Measurements from ENCODE around the gene SH3PXD2A. TPM values are rescaled to one million over a fixed set of nuclear protein-coding genes. Genes with fewer than 3 reads are reported as not detected.
"Not testable (repeated sequence)": the region's sequence is repeated elsewhere in the genome, so short reads cannot be mapped to it uniquely, and the experiment has no call there.

The SH3PXD2A gene
- total RNA-seq, 2 experiments from 2014 or later = 8.6 TPM

DNA sequence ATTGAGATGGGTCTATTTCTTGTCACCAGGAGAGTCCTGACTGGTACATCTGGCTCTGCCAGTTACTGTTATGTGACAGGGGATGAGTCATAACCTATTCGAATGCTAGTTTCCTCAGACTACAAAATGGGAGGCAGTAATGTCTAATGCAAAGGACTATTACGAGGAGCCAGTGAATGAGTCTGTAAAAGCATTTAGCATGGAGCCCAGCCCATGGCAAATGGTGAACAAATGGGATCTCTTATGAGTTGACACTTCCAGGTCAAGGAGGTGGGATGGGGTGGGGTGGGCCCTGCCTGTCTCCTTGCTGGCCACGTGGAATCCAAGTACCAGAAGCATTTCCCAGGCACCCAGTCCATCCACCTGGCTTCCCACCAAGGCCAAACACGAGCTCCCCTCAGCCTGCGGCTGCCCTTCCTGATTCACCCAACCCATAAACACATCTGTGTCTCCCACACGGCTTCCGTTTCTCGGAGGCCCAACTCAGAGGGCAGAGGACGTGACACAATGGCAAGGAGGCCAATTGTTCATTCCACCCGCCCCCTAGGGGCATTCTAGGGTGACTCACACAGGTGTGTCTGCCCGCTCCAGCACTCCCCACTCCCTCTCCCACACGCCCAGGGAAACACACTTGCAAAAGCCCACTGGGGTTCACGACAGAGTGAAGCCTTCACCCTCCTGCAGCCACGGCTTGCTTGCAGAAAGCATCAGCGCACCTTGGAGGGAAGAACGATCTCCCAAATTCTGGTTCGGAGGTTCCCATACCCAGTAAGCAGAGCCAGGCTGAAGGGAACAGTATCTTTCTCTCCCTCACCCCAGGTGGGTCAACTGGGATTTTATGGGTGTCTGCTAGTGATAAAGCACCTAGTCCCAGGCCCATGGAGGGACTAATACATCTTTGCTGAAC, 109.8 kb downstream of the SH3PXD2A start:
- ChIA-PET CTCF (interaction anchor here (0.8 kb wide), 1 partner anchor 13 kb away, joined by 3 read pairs; no protein-coding TSS in a partner anchor), POLR2A (interaction anchor here (0.6 kb wide), 1 partner anchor 17 kb away, joined by 4 read pairs; no protein-coding TSS in a partner anchor)

DNA sequence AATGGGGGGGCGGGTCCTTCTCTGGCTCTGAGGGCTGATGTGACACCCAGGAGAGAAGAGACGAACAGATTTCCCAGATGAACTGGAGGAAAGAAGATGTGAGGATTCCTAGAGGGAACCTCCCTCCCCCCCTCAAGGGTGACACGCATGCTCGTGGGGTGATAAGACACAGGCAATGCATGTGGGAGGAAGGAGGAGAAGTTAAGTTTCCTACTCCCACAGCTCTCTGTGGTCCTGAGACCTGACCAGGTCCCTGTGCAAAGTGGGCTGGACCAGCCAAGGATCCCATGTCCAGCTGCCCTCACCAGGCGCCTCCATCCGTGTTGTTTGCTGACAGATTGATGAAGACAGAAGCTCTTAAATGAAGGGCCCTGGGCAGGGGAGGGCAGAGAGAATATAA, 112.6 kb downstream of the SH3PXD2A start:
- ChIA-PET POLR2A (no interaction called here), CTCF (interaction anchor here (0.6 kb wide), 1 partner anchor 11 kb away, joined by 3 read pairs; no protein-coding TSS in a partner anchor)

DNA sequence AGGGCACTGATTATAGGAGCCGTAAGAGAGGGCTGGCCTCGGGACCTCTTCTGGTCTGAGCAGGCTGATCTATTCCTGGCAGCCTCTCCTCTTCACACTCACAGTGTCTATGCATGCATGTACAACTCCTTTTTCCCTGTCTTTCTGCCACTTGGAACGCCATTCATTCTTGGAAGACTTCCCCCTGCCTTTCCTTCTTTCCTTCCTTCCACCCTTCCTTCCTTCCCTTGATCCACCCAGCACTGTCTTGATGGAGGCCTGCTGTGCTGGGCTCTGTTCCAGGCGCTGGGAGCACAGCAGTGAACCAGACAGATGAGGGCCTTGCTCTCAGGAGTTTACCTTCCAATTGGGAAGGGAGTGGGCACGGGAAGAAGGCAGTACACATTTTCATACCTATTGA, 114.8 kb downstream of the SH3PXD2A start:
- ChIA-PET CTCF (no interaction called here), POLR2A (no interaction called here)

DNA sequence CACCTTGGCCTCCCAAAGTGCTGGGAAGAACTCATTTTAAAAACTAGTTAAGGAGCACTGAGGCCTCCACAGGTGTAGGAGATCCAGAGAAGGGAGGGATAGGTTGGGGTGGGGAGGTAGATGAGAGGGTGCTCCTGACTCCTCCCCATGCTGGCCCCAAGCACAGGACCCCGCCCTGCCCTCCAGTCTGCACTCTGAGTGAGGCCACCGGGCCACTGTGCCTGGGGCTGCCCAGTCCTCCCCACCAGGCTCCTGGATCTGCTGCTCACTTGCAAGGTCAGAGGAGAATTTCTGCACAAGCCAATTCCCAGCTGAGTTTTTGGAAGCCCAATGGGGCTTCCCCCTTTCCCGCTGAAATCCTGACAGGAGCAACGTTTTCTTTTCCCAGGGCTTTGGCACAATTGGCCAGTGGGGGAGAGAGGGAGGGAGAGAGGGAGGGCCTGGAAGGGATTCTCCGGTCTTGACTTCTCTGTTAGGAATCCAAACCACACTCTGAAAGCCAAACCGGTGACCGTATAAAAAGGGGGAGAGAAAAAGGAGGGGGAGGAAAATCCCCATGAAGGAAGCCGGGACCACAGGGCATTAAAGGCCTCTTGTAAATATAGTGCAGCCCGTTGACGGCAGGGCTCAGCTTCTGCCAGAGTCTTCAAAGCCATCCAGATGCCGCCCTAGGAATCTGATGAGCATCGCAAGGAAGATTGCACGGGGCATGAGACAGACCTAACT, 116.2 kb downstream of the SH3PXD2A start:
- POLR2A ChIA-PET = no interaction called here
- CTCF ChIA-PET = interaction anchor here (0.7 to 1.6 kb wide), 2 partner anchors 26 to 129 kb away, joined by 3 to 5 read pairs; no protein-coding TSS in a partner anchor

DNA sequence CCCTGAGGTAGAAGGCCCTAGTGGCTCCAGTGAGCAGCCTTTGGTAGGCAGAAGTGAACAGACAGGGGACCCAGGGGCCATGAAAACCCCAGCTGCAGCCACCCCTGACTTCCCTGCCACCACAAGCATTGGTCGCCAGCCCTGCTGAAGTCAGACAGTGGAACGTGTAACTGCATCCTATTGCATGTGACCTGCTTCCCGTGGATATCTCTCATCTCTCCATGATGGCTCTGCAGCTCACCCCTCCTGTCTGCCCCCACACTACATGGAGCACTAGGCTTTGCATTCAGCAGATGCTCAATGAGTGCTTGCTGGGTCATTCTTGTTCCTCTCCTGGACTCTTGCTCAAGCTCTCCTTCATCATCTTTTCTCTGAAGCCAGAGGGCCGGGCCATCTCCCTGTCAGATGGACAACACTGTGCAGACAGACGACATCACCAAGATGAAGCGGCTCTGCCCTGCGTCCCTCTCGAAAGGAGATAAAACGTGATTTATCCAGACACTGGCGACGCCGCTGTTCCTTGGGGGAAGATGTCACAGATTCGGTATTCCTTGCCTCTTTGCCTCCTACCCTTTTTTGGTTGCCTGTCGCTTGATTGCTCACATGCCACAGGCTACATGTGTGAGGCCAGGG, 117.5 kb downstream of the SH3PXD2A start:
- ChIA-PET CTCF (interaction anchor here (2.2 kb wide), 1 partner anchor 15 kb away, joined by 8 read pairs; no protein-coding TSS in a partner anchor), POLR2A (no interaction called here)

DNA sequence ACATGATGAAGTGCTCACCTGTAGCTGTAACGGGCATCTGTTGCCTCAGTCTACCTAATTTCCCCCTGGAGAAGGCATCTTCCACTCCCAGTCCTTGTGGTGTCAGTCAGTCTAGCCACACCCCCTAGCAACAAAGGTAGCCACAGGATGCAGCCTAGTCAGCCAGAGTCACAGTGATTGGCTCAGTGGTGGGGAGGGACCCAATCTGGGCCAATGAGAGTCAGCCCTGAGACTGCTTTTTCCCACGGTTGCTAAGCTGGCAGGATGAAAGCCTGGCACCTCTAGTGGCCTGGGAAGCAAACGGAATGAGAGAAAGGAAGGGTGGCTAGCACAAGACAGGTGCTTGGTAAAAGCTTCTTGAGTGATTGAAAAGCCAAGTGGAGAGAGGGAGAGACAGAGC, 118.6 kb downstream of the SH3PXD2A start:
- ChIA-PET POLR2A (no interaction called here), CTCF (interaction anchor here (0.7 to 2.2 kb wide), 2 partner anchors 16 to 148 kb away, joined by 3 to 8 read pairs; no protein-coding TSS in a partner anchor)

DNA sequence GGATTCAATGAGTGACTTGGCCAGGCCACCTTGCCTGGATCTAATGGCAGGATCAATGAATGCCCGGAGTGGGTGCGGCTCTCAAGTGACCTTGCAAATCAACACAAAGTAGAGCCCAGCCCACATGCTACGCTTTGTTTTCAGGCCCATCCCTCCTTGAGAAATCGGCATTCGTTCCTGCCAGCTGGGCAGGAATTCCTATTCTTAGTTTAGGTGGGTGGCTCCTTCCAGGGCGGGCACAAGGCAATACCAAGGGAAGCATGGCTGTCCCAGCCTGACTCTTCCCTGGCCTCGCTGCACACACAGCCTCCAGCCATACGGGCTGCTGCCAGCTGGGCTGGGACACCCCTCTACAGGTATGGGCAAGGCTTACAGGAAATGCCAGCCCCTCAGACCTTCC, 119.3 kb downstream of the SH3PXD2A start:
- CTCF ChIA-PET = interaction anchor here (2.2 kb wide), 1 partner anchor 17 kb away, joined by 8 read pairs; no protein-coding TSS in a partner anchor
- POLR2A ChIA-PET = no interaction called here

DNA sequence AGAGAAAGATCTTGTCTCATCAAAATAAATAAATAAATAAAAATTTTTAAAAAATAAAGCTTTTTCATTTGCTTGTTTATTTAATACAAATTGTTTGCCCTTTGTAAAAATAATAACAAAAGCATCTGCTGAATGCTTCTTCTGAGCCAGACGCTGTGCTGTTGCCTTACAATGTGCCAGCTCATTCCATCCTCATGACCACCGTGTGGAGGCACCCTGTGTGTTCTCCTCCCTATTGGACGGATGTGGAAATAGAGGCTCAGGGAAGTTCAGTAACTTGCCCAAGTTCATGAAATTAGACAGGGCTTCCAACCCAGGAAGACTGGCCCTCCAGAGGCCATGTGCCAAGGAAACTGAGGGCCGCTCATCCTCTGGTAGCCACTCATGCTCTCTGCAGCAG, 120.6 kb downstream of the SH3PXD2A start:
- POLR2A ChIA-PET = no interaction called here
- CTCF ChIA-PET = no interaction called here

DNA sequence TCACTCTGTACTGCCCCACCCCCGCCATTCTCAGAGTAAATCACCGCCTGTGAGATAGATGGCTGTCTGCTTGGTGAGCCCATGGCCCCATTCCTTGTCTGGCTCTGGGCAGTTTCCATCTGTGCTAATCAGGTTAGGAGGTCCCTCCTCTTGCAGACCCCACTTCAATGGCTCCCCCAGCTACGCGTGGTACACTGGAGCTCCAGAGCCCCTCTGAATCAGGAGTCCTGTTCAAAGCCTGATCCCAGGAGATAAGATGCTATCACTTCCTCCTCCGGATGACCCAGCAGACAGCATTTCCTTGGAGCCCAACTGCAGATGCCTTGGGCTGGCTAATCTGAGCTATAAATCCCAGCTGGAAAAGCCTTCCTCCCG, 122.3 kb downstream of the SH3PXD2A start:
- CTCF ChIA-PET = interaction anchor here (1.3 to 2.0 kb wide), 3 partner anchors 19 to 25 kb away, joined by 4 to 7 read pairs (median 4); no protein-coding TSS in a partner anchor
- POLR2A ChIA-PET = no interaction called here

DNA sequence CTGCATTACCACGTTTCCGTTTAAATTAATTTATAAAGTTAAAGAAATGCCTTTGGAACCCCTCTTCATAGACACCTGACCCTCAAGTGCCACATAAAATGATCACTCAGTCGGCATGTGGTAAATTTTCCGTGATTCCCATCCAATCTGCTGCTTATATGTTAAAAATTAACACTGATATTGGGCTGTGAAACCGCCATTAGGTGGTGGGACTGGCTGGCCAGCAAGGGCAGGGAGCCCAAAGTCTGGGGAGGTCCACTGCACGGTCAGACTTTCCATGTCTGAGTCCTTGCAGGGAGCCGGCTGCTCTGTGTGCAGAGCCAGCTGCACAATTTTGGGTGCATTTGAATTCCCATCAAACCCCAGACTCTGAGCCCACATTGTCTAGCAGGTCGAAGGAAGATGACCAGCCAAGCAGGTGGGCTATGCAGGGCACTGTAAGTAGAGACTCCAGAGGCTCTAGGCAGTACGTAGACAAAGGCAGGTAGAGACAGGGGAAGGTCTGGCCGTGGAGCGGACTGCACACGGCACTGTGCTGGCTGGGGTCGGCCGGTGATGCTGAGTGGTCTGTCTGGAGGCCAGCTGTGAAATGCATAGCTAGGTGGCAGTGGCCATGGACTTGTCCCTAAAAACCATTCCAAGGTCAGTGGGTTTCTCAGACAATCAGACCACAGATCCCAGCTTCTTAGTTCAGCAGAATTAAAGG, 122.9 kb downstream of the SH3PXD2A start:
- ChIA-PET POLR2A (no interaction called here), CTCF (interaction anchor here (1.3 to 2.0 kb wide), 3 partner anchors 20 to 25 kb away, joined by 4 to 7 read pairs (median 4); no protein-coding TSS in a partner anchor)

DNA sequence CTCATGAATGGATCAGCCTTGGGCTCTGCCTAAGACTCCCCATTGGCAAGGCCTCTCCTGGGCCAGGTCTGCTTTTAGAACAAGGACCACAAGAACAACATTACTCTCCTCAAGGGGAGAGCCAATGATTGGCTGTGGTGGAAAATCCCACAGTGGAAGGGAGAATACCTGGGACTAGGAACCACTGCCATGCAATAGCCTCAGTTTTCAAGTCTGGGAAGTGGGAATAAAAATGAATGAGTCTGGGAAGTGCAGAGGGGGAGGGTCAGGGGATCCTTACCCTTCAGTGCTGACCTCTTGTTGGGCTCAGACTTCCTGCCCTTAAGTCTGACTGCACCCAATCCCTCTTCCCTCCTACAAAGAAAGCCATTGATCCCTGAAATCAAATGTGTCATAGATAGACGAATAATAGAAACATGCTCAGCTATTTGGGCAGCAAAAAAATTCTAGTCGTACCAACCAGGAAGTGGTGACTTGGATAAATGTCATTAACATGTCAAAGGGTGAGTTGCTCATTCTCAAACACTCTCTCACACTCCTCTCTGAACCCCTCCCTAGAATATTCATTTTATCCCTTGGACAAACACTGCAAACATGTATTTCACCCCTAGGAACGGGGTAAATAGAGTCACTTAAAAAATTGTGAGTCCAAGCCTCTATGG, 123.6 kb downstream of the SH3PXD2A start:
- ChIA-PET POLR2A (no interaction called here), CTCF (interaction anchor here (1.6 kb wide), 1 partner anchor 19 kb away, joined by 4 read pairs; no protein-coding TSS in a partner anchor)

DNA sequence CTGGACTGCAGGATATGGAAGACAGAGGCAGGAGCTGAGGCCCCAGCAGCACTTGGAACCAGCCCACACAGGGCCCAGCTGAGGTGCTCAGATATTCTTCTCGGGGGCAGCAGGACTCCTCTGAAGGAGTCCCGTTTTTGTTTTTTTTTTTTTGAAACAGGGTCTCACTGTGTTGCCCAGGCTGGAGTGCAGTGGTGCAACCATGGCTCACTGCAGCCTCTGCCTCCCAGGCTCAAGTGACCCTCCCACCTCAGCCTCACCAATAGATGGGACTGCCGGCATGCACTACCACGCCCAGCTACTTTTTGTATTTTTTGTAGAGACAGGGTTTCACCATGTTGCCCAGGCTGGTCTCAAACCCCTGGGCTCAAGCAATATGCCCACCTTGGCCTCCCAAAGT, 124.3 kb downstream of the SH3PXD2A start:
- CTCF ChIA-PET, POLR2A ChIA-PET: not testable (repeated sequence)

DNA sequence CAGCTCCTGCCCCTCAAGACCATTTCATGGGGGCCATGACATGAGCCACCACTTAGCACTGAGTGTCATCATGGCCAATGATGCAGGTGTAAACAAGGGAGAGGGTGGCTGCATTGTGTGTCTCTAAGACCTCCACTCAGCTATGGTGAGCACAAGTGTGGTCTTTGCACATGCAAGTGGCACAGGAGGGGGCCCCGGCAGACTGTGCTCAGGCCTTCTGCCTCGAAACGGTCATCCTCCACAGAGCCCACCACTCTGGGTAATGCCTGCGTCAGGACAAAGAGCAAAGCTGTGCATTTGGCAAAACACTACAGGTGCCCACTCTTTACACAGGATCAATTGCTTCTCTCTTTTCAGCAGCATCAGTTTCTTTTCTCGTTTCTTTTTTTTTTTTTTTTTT, 125.5 kb downstream of the SH3PXD2A start:
- ChIA-PET POLR2A (no interaction called here), CTCF (interaction anchor here (1.2 to 1.6 kb wide), 2 partner anchors 17 to 46 kb away, joined by 3 to 4 read pairs; no protein-coding TSS in a partner anchor)

DNA sequence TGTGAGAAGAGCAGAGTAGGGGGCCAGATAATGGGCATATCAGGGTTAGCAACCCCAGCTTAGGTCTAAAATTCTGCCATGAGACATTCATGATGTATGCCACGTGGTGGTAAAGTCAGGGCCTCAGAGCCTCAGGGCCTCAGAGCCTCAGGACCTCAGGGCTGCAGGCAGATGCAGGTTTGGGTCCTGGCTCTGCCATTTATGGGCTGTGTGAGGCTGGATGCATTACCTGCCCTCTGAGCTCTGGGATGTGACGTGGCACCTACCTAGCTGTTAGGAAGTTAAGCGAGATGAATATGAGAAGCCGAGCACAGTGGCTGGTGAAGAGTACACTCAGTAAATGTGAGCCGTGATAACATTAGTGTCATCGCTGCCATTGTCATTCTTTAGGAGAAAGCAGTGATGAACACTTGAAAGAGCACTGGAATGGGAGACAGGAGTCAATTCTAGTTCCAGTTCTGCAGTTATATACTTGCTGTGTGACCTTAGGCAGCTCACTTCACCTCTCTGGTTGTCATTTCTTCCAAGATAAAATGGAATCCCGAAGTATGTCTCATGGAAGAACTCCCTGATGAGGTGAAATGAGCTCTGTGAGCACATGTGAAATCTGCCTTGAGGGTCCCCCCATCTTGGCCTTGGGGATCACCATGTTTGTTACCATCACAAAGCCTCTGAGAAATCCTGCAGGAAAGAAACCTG, 127.2 kb downstream of the SH3PXD2A start:
- ChIA-PET CTCF (interaction anchor here (1.6 kb wide), 1 partner anchor 16 kb away, joined by 4 read pairs; no protein-coding TSS in a partner anchor), POLR2A (no interaction called here)

DNA sequence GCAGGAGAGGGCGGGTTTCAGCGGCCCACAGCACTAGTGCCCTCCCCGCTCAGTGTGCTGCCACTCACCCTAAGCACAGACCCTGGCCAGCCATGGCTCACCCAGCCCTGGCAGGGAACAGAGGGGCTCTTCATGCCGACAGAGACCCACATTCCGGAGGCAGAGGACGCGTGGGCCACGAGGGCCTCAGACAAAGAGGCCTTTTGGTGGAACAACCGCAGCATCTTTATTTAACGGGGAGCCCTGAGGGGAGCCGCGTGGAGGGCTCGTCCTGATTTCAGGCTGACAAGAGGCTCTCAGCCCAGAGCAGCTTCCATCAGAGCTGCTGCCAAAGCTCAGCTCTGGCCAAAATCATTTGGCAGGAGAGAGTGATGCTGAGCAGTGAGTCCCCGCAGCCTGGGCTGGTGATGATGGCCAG, 127.8 kb downstream of the SH3PXD2A start:
- POLR2A ChIA-PET = no interaction called here
- CTCF ChIA-PET = no interaction called here

DNA sequence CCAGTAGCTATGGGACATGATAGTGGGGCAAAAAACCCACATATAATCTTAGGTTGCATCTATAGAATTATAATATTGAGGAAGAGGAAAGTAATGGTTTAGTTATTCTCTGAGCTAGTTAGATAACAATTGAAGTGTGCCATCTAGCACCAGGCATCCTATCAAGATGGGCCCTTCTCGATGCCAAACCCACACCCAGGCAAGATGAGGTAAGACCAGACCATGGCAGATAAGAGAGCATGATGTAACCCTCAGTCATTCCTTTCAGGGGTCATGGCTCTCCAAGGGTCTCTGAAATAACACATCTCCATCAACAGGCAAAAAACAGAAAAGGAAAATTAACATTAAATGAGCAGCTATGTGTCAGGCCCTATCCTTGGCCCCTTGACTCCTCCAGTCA, 128.7 kb downstream of the SH3PXD2A start:
- ChIA-PET POLR2A (no interaction called here), CTCF (no interaction called here)

DNA sequence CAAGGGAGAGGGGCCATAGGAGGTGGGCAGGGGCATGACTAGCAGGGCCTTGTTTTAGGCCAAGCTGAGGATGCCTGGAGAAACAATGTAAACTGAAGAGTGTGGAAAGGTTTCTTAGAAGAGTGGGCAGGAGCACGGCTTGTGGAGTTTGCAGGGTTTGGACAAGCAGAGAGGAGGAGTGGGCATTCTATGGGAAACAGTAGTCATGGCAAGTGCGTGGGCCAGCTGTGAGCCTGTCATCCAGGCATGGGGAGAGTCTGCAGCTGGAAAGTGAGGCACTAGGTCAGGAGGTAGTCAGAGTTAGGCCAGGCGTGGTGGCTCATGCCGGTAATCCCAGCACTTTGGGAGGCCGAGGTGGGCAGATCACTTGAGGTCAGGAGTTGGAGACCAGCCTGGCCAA, 130.1 kb downstream of the SH3PXD2A start:
- ChIA-PET CTCF (no interaction called here), POLR2A (no interaction called here)

DNA sequence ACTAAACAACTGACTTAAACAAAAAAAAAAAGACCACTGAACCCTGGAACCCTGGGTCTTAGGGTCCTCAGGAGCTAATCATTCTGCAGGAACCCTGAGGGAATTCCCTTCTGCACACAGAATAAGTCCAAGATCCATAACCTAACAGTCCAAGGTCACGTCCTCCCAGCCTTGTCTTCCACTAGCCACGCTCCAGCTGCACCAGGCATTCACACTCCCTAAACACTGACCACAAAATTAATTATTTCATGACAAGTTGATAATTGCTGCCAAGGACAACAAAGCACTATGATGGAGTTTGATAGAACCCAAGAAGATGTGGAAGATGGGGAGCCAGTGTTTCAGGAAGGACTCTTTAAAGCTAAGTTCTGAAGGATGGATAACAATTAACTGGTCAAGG, 130.6 kb downstream of the SH3PXD2A start:
- CTCF ChIA-PET = no interaction called here
- POLR2A ChIA-PET = no interaction called here
